ENCODE measurements around the gene ZNF142. TPM values are rescaled to one million over a fixed set of nuclear protein-coding genes. Genes with fewer than 3 reads are reported as not detected.

ZNF142 gene
- total and polyA plus RNA-seq, 9 of the 15 experiments (the other 6 are each of a cell fraction or from before 2014, with no cell fraction given), result 0.50 to 26.1 (median 4.5) TPM

GRCh38 chr2:218671654-218672566, 12.5 kb upstream of the ZNF142 start, which contains the start of the genes RNF25 and STK36 (continued):
- TF ChIP-seq CGGBP1 (CRISPR knock-in tag; IDR thresholded peaks at IDR 0.05) (no peak), CTCF (IDR thresholded peaks at IDR 0.05 in 2 of 3, conservative IDR thresholded peaks at IDR 0.05 in 1 of 3; ENCODE audit: insufficient read depth in 2 of 3, low read depth in 1 of 3, low read length in 3 of 3) (no peak), RCOR1 (IDR thresholded peaks at IDR 0.05; ENCODE audit: borderline replicate concordance in 1 of 2, low read depth in 2 of 2, low read length in 2 of 2) (peak in 1 of 2 experiments; percentile 35; a peak in 1 of 4 replicates), PKNOX1 (IDR thresholded peaks at IDR 0.05) (peak; percentile 55; the same call in 1 of the 2 replicates), TAF1 (IDR thresholded peaks at IDR 0.05; ENCODE audit: control insufficient read depth, extremely low read depth, insufficient read depth, low read length, severe bottlenecking) (peak; percentile 67), THAP12 (CRISPR knock-in tag; IDR thresholded peaks at IDR 0.05) (no peak), HDAC2 (IDR thresholded peaks at IDR 0.05) (0 out of 2 replicates have a peak, but pooled peaks have one; percentile 58), HDGF (IDR thresholded peaks at IDR 0.05) (no peak), POLR3G (IDR thresholded peaks at IDR 0.05; ENCODE audit: extremely low read depth, insufficient read length, insufficient replicate concordance) (no peak), ELK3 (CRISPR knock-in tag; IDR thresholded peaks at IDR 0.05) (no peak), PTTG1 (tag; IDR thresholded peaks at IDR 0.05; ENCODE audit: low read depth) (no peak), L3MBTL2 (IDR thresholded peaks at IDR 0.05) (no peak), GABPA (tag; conservative IDR thresholded peaks at IDR 0.05; ENCODE audit: low read depth) (peak; percentile 96), THRB (CRISPR knock-in tag; conservative IDR thresholded peaks at IDR 0.05) (no peak), COPS2 (conservative IDR thresholded peaks at IDR 0.05) (no peak), ZBTB26 (CRISPR knock-in tag; IDR thresholded peaks at IDR 0.05) (no peak)

Measured in K562 (cell line).